Activated CD8-positive, alpha-beta memory T cell treated with anti-CD3 and anti-CD28 coated beads, Interleukin-2, amount 10 ng/mL, durations not matched to agents 7 days and 5 days (primary cell): ENCODE results near the gene ADAMTS10. TPM values are rescaled to one million over a fixed set of nuclear protein-coding genes. Genes with fewer than 3 reads are reported as not detected.
"Not testable (repeated sequence)": the region's sequence is repeated elsewhere in the genome, so short reads cannot be mapped to it uniquely, and the experiment has no call there.

ENCODE experiments used
- ATAC-seq: fragments of 150-1000 bp; cut with Tn5 transposase; one replicate; pipeline ENCODE4 v1.10.0; 2021; ENCODE audit warnings: moderate library complexity
- CTCF ChIA-PET: fragments of 350-600 bp; sonication (Branson Sonifier 250); formaldehyde crosslinking; loops from one replicate; lab custom pipeline; 2021; ENCODE audit warnings: antibody characterized with exemption; lab: Charles Lee
- DNase-seq: peaks from one replicate; pipeline ENCODE4 v3.0.0-alpha.2; 2020
- H3K27ac Mint-ChIP-seq: one replicate; pipeline ENCODE4 v1.8.0; 2021; ENCODE audit warnings: mild to moderate bottlenecking, mixed read lengths
- H3K27me3 Mint-ChIP-seq: one replicate; pipeline ENCODE4 v1.8.0; 2021; ENCODE audit warnings: mixed read lengths
- H3K36me3 Mint-ChIP-seq: one replicate; pipeline ENCODE4 v1.8.0; 2021; ENCODE audit warnings: mild to moderate bottlenecking, mixed read lengths
- H3K4me1 Mint-ChIP-seq: one replicate; pipeline ENCODE4 v1.8.0; 2021; ENCODE audit warnings: mixed read lengths
- H3K4me3 Mint-ChIP-seq: one replicate; pipeline ENCODE4 v1.8.0; 2021; ENCODE audit warnings: mild to moderate bottlenecking, moderate library complexity, mixed read lengths
- H3K9me3 Mint-ChIP-seq: one replicate; pipeline ENCODE4 v1.8.0; 2022; ENCODE audit warnings: low read depth, mixed read lengths
- total RNA-seq, 2 experiments: library from RNA; stranded (reverse); gene quantifications; one replicate each; pipeline ENCODE4 v1.2.3, GENCODE V29; 2021

ADAMTS10 gene
- total RNA-seq, 2 experiments from 2014 or later = 1.2 to 3.3 TPM

DNA sequence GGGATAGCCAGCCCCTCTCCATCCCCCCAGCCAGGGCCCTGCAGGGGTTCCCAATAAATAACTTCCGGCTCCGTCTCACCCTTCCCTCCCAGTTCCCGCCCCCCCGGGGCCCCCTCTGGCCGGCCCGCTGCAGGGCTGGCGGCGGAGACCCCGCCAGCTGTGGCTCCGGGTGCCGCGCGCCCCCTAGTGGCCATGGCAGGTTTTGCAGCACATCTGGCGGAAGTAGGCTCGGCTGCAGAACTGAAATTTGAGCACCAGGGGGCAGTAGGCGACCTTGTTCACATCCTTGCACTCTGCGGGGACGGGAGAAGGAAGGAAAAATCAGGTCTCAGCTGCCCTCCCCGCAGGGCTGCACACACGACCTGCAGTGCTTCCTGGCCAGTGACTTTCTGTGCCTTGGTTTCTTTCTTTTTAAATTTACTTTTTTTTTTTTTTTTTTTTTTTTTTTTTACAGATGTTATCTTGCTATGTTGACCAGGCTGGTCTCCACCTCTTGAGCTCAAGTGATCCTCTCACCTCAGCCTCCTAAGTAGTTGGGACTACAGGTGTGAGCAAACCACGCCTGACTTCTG lies 29.7 kb downstream of the ADAMTS10 start:
- CTCF ChIA-PET = interaction anchor here (0.6 to 9.4 kb wide), 69 partner anchors 8 to 1238 kb away, joined by 3 to 216 read pairs (median 4); partner anchors contain the start of genes FBXL12, HNRNPM, MARCHF2 and NDUFA7
- peak; percentile 90 for DNase-seq
- Mint-ChIP-seq H3K27me3 (peaks cover 7% of the 10 kb centered on the region), H3K27ac (no peak overlapping the region), H3K36me3 (peaks cover 8% of the 10 kb centered on the region), H3K4me3 (no peak overlapping the region), H3K9me3 (no peaks in the 10 kb centered on the region), H3K4me1 (peaks cover 28% of the 10 kb centered on the region)
- ATAC-seq = peak; percentile 44

DNA sequence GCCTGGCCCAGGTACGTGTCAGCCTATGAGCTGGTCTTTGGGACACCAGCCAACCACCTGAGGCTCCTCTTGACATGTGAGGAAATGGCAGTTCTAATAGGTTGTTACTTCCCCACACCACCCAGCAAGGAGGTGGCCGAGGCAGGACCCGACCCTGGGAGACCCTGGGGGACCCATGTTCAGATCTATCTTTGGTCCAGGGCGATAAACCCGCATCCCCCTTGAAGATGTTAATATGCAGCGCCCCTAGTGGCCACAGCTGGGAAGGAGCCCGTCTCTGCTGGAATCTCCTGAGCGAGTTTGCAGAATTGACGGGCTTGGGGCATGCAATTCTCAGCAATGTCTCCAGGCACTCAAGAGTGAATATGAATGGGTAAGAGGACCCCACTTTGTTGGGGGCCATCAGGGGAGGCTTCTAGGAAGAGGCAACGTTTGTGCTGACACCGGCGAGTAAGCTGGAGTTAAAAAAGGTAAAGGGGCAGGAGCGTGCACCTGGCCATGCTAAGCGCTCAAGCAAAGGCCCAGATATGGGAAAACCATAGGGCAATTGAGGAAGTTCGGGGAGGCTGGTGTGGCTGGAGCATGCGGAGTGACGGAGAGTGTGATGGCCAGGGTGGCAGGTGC lies 31.8 kb downstream of the ADAMTS10 start:
- H3K9me3 Mint-ChIP-seq = no peaks in the 10 kb centered on the region
- ATAC-seq (no peak), DNase-seq (peak; percentile 89)
- H3K27ac Mint-ChIP-seq = peak overlapping the region; percentile 62
- peaks cover 28% of the 10 kb centered on the region for H3K36me3 Mint-ChIP-seq
- H3K27me3 Mint-ChIP-seq = peaks cover 7% of the 10 kb centered on the region
- CTCF ChIA-PET = interaction anchor here (0.8 to 9.4 kb wide), 36 partner anchors 9 to 231 kb away, joined by 3 to 216 read pairs (median 6); partner anchors contain the start of genes HNRNPM, MARCHF2 and ZNF414
- peak overlapping the region; percentile 37 for H3K4me3 Mint-ChIP-seq
- peaks cover 48% of the 10 kb centered on the region for H3K4me1 Mint-ChIP-seq

DNA sequence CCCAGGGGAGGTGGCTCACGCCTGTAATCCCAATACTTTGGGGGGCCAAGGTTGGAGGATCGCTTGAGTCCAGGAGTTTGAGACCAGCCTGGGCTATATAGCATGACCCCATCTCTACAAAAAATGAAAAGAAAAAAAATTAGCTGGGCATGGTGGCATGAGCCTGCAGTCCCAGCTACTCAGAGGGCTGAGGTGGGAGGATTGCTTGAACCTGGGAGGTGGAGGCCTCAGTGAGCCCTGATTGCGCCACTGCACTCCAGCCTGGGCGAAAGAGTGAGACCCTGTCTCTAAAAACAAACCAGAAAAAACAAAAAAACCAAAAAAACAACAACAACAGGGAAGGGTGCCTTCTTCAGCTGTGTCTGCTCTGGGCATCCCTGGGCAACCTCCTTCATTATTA lies 32.8 kb downstream of the ADAMTS10 start:
- peaks cover 7% of the 10 kb centered on the region for H3K27me3 Mint-ChIP-seq
- CTCF ChIA-PET = interaction anchor here (0.6 to 9.4 kb wide), 29 partner anchors 10 to 230 kb away, joined by 3 to 216 read pairs (median 6); partner anchors contain the start of genes HNRNPM, MARCHF2 and ZNF414
- ATAC-seq = no peak
- peak overlapping the region; percentile 97 for H3K27ac Mint-ChIP-seq
- peaks cover 56% of the 10 kb centered on the region for H3K4me1 Mint-ChIP-seq
- peak overlapping the region; percentile 83 for H3K4me3 Mint-ChIP-seq
- DNase-seq = no peak
- peaks cover 34% of the 10 kb centered on the region for H3K36me3 Mint-ChIP-seq
- no peaks in the 10 kb centered on the region for H3K9me3 Mint-ChIP-seq

DNA sequence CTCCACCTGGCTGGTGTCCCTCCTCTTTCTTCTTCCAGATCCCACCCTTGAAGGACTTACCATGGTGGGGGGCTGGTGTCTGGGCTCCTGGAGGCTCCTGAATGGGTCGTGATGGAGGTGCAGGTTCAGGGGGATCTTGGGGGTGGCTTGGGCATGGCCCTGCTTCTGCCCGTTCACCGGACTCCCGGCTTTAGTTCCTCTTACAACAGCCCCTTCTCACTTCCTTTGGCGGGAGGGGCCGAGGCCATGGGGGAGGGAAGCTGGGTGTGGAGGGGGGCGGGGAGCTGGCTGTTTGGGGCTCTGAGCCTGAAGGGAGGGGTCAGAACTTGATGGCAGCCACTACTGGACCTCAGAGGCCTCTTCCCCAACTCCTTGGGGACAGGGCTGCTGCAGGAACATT lies 33.3 kb downstream of the ADAMTS10 start, which contains the start of gene MYO1F:
TSS of gene MYO1F (minus strand) at position 196 of the 400 bp plus-strand sequence. CDS start at position 63, 133 bp downstream.
- H3K36me3 Mint-ChIP-seq = peaks cover 38% of the 10 kb centered on the region
- H3K4me3 Mint-ChIP-seq = peak within 1 kb of the TSS; percentile 83
- peak; percentile 63 for DNase-seq
- peaks cover 7% of the 10 kb centered on the region for H3K27me3 Mint-ChIP-seq
- ATAC-seq = no peak
- H3K9me3 Mint-ChIP-seq = no peaks in the 10 kb centered on the region
- CTCF ChIA-PET = interaction anchor here (0.7 to 9.4 kb wide), 25 partner anchors 10 to 224 kb away, joined by 3 to 216 read pairs (median 14); partner anchors contain the start of genes MARCHF2 and ZNF414
- peak within 1 kb of the TSS; percentile 97 for H3K27ac Mint-ChIP-seq
- peaks cover 61% of the 10 kb centered on the region for H3K4me1 Mint-ChIP-seq

- peaks cover 40% of the 10 kb centered on the region for H3K36me3 Mint-ChIP-seq
Measured at GRCh38 chr19:8576273-8576993, 34.1 kb downstream of the ADAMTS10 start.

DNA sequence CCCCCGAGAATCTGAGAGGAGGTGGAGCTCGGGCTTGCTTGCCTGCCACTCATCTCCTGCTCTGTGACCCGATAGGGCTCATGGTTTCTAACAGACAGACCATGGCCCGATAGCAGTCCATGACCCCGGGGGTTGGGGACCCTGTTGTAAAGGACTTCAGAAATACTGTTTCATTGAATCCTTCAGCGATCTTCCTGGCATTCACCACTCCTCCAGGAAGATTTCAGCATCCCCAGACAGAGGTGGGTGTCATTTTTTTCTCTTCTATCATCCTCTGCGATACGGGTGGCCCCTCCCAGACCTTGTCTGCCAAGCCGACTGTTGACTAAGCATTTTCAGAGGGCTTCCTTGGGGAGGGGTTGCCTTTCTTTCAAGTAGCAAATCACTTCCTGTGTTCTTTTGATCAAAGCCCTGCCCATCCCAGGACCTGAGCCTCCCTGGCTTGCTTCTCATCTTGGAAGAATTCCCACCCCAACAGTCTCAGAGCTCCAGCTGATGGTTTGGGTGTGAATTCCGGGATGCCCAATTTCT lies 35.0 kb downstream of the ADAMTS10 start:
- H3K27ac Mint-ChIP-seq = peak overlapping the region; percentile 97
- peak overlapping the region; percentile 83 for H3K4me3 Mint-ChIP-seq
- H3K36me3 Mint-ChIP-seq = peaks cover 46% of the 10 kb centered on the region
- H3K9me3 Mint-ChIP-seq = no peaks in the 10 kb centered on the region
- CTCF ChIA-PET = interaction anchor here (1.1 to 9.4 kb wide), 10 partner anchors 11 to 228 kb away, joined by 3 to 216 read pairs (median 6); partner anchors contain the start of genes MARCHF2 and ZNF414
- peak; percentile 84 for DNase-seq
- H3K27me3 Mint-ChIP-seq = peaks cover 7% of the 10 kb centered on the region
- ATAC-seq = peak; percentile 45
- H3K4me1 Mint-ChIP-seq = peaks cover 71% of the 10 kb centered on the region

More at GRCh38 chr19:8576273-8576993, 34.1 kb downstream of the ADAMTS10 start:
- CTCF ChIA-PET = interaction anchor here (1.1 to 9.4 kb wide), 13 partner anchors 12 to 228 kb away, joined by 3 to 216 read pairs (median 6); partner anchors contain the start of genes MARCHF2 and ZNF414
- peaks cover 67% of the 10 kb centered on the region for H3K4me1 Mint-ChIP-seq
- H3K27ac Mint-ChIP-seq = peak overlapping the region; percentile 97
- peak overlapping the region; percentile 83 for H3K4me3 Mint-ChIP-seq
- H3K27me3 Mint-ChIP-seq = peaks cover 7% of the 10 kb centered on the region
- H3K9me3 Mint-ChIP-seq = no peaks in the 10 kb centered on the region
- DNase-seq = peak; percentile 77
- peak; percentile 45 for ATAC-seq

DNA sequence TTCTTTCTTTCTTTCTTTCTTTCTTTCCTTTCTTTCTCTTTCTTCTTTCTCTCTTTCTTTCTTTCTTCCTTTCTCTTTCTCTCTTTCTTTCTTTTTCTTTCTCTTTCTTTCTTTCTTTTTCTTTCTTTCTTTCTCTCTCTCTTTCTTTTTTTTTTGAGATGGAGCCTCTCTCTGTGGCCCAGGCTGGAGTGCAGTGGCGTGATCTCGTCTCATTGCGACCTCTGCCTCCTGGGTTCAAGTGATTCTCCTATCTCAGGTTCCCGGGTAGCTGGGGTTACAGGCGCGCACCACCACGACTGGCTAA lies 35.9 kb downstream of the ADAMTS10 start:
- H3K9me3 Mint-ChIP-seq, H3K27me3 Mint-ChIP-seq, ATAC-seq, DNase-seq: not testable (repeated sequence)
- Mint-ChIP-seq H3K36me3 (peaks cover 53% of the 10 kb centered on the region), H3K4me1 (peaks cover 80% of the 10 kb centered on the region), H3K4me3 (peak overlapping the region; percentile 83), H3K27ac (peak overlapping the region; percentile 97)
- CTCF ChIA-PET = interaction anchor here (1.4 to 9.4 kb wide), 3 partner anchors 58 to 161 kb away, joined by 4 to 136 read pairs (median 14); partner anchors contain the start of genes MARCHF2 and ZNF414

DNA sequence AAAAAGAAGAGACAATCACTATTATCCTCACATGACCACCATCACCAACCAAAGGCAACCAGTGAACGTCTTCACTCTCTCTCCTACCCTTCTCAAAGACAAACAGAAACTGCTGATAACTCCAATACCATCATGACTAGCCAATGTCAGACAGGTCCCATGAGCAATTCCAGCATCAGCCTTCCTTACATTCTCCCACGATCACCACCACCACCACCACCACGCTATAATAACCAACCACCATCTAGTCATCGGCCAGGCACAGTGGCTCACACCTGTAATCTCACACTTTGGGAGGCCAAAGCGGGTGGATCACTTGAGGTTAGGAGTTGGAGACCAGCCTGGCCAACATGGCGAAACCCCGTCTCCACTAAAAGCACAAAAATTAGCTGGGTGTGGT lies 37.2 kb downstream of the ADAMTS10 start:
- H3K27me3 Mint-ChIP-seq = no peaks in the 10 kb centered on the region
- H3K4me3 Mint-ChIP-seq = peak overlapping the region; percentile 83
- H3K27ac Mint-ChIP-seq = peak overlapping the region; percentile 97
- CTCF ChIA-PET = interaction anchor here (1.4 to 9.4 kb wide), 3 partner anchors 57 to 86 kb away, joined by 3 to 136 read pairs (median 4); partner anchors contain the start of gene ZNF414
- no peaks in the 10 kb centered on the region for H3K9me3 Mint-ChIP-seq
- DNase-seq (no peak), ATAC-seq (no peak)
- peaks cover 65% of the 10 kb centered on the region for H3K36me3 Mint-ChIP-seq
- H3K4me1 Mint-ChIP-seq = peaks cover 80% of the 10 kb centered on the region

GRCh38 chr19:8571006-8571411 lies 39.5 kb downstream of the ADAMTS10 start:
- H3K27ac Mint-ChIP-seq = peak overlapping the region; percentile 97
- peaks cover 82% of the 10 kb centered on the region for H3K4me1 Mint-ChIP-seq
- peak overlapping the region; percentile 67 for H3K4me3 Mint-ChIP-seq
- H3K9me3 Mint-ChIP-seq = no peaks in the 10 kb centered on the region
- CTCF ChIA-PET = interaction anchor here (0.9 to 16.9 kb wide), 8 partner anchors 8 to 123 kb away, joined by 3 to 216 read pairs (median 4); partner anchors contain the start of genes MYO1F and ZNF414
- peak; percentile 41 for ATAC-seq
- DNase-seq = peak; percentile 89
- H3K36me3 Mint-ChIP-seq = peaks cover 65% of the 10 kb centered on the region
- H3K27me3 Mint-ChIP-seq = no peaks in the 10 kb centered on the region

DNA sequence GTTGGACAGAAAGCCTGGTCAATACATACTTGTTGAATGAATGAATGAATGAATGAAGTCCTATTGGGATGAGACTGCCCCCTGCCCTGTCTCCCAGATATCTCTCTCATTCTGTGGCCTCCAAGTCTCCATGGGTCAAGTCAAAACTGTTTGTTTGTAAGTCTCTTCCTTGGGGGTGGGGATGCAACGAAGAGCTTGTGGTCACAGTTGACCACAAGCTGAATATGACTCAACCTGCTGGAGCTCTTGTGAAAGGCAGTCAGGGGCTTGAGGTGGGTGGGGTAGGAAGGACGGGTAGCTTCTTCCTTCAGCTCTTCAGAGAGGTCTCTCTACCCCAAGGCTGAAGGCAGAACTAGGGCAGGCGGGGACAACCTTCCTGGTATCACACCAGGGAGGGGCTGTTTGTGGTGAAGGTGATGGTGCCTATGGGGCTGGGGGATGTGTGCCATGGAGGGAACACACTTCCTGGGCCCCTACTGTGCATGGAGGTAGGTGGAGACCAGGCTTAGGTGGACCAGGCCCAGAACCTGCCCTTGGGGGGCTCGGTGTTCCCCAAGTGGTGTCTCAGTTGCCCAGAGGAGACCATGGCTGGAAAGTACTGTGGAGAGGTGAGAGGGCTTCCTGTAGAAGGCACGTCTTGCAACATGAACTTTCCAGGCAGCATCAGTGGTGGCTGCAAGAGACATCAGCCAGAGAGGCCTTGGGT lies 41.3 kb downstream of the ADAMTS10 start:
- ATAC-seq (peak; percentile 81), DNase-seq (peak; percentile 94)
- Mint-ChIP-seq H3K27me3 (no peaks in the 10 kb centered on the region), H3K9me3 (no peaks in the 10 kb centered on the region), H3K4me1 (peaks cover 81% of the 10 kb centered on the region), H3K27ac (peak overlapping the region; percentile 97), H3K36me3 (peaks cover 59% of the 10 kb centered on the region), H3K4me3 (peak overlapping the region; percentile 67)
- CTCF ChIA-PET = interaction anchor here (0.9 to 16.9 kb wide), 12 partner anchors 10 to 179 kb away, joined by 3 to 216 read pairs (median 4); partner anchors contain the start of genes MARCHF2, MYO1F, RAB11B and ZNF414

DNA sequence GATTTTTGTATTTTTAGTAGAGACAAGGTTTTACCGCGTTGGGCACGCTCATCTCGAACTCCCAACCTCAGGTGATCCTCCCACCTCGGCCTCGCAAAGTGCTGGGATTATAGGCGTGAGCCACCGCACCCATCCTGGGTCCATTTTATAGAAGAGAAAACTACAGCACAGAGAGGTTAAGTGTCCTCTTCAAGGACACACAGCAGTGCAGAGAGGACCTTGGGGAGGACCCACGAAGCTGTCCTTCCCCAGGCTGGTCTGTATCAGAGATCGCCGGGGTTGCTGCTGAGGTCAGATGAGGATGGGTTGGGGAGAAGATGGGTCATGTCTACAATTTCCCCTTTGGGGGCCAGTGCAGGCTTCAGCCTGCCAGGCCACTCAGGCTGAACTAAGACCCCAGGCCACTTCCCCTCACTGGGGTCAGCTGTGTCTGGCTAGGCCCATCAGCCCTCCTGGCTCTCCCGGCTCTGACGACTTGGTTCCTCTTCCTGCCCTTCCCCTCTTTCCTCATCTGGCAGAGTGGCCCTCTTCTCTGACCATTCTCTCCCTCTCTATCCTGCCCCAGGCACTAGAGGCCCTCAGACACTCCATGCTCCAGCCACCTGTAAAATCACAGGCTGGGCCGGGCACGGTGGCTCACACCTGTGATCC lies 42.9 kb downstream of the ADAMTS10 start:
- Mint-ChIP-seq H3K9me3 (no peaks in the 10 kb centered on the region), H3K4me3 (peak overlapping the region; percentile 32), H3K27me3 (no peaks in the 10 kb centered on the region), H3K4me1 (peaks cover 73% of the 10 kb centered on the region), H3K36me3 (peaks cover 56% of the 10 kb centered on the region), H3K27ac (peak overlapping the region; percentile 97)
- CTCF ChIA-PET = interaction anchor here (1.0 to 16.9 kb wide), 2 partner anchors 11 to 21 kb away, joined by 3 to 216 read pairs; partner anchors contain the start of gene MYO1F
- no peak for DNase-seq
- no peak for ATAC-seq
